ENCODE results near the gene UQCRFS1.
"Not testable (repeated sequence)": the region's sequence is repeated elsewhere in the genome, so short reads cannot be mapped to it uniquely, and the experiment has no call there.

The UQCRFS1 gene

GRCh38 chr19:29212356-29212647 lies 649 bp downstream of the UQCRFS1 start:
- DNase-seq, result no peak

- DNase-seq, result no peak
These were observed 1.2 kb downstream of the UQCRFS1 start for GRCh38 chr19:29211562-29212355.

- not testable (repeated sequence) for DNase-seq
These were observed 1.9 kb downstream of the UQCRFS1 start for GRCh38 chr19:29211041-29211440.

- not testable (repeated sequence) for DNase-seq
These were observed 2.4 kb downstream of the UQCRFS1 start for GRCh38 chr19:29210502-29210901.

- not testable (repeated sequence) for DNase-seq
These were observed 5.4 kb downstream of the UQCRFS1 start for GRCh38 chr19:29207403-29208187.

GRCh38 chr19:29206453-29206852 lies 6.5 kb downstream of the UQCRFS1 start:
- DNase-seq, result no peak

GRCh38 chr19:29202281-29202680 lies 10.7 kb downstream of the UQCRFS1 start:
- no peak for DNase-seq

- no peak for DNase-seq
These were observed 11.1 kb downstream of the UQCRFS1 start for GRCh38 chr19:29201855-29202254.

GRCh38 chr19:29194658-29195057 lies 18.3 kb downstream of the UQCRFS1 start:
- DNase-seq, result no peak

- no peak for DNase-seq
These were observed 19.8 kb downstream of the UQCRFS1 start for GRCh38 chr19:29193155-29193554.

GRCh38 chr19:29191005-29191404 lies 21.9 kb downstream of the UQCRFS1 start:
- no peak for DNase-seq

- DNase-seq, result no peak
These were observed 24.0 kb downstream of the UQCRFS1 start for GRCh38 chr19:29189033-29189360.

GRCh38 chr19:29188289-29189032 lies 24.5 kb downstream of the UQCRFS1 start:
- no peak for DNase-seq

GRCh38 chr19:29187676-29188075 lies 25.3 kb downstream of the UQCRFS1 start:
- DNase-seq, result no peak

- DNase-seq, result no peak
These were observed 27.5 kb downstream of the UQCRFS1 start for GRCh38 chr19:29185427-29185826.

- no peak for DNase-seq
These were observed 35.8 kb downstream of the UQCRFS1 start for GRCh38 chr19:29176981-29177754.

- no peak for DNase-seq
These were observed 39.1 kb downstream of the UQCRFS1 start for GRCh38 chr19:29173896-29174295.

GRCh38 chr19:29172302-29172701 lies 40.6 kb downstream of the UQCRFS1 start:
- no peak for DNase-seq

- no peak for DNase-seq
These were observed 41.4 kb downstream of the UQCRFS1 start for GRCh38 chr19:29171525-29171924.

- DNase-seq, result no peak
These were observed 42.4 kb downstream of the UQCRFS1 start for GRCh38 chr19:29170554-29170953.

GRCh38 chr19:29162694-29163093 lies 50.3 kb downstream of the UQCRFS1 start:
- no peak for DNase-seq

- no peak for DNase-seq
These were observed 57.3 kb downstream of the UQCRFS1 start for GRCh38 chr19:29155683-29156082.
